HuH-7.5 (cell line): ENCODE data around the gene EIF1.
"Not testable (repeated sequence)": the region's sequence is repeated elsewhere in the genome, so short reads cannot be mapped to it uniquely, and the experiment has no call there.

Source experiments
- DNase-seq: peaks from one replicate; pipeline ENCODE4 v3.0.0; 2011; ENCODE audit warnings: low spot score

Gene EIF1

DNA sequence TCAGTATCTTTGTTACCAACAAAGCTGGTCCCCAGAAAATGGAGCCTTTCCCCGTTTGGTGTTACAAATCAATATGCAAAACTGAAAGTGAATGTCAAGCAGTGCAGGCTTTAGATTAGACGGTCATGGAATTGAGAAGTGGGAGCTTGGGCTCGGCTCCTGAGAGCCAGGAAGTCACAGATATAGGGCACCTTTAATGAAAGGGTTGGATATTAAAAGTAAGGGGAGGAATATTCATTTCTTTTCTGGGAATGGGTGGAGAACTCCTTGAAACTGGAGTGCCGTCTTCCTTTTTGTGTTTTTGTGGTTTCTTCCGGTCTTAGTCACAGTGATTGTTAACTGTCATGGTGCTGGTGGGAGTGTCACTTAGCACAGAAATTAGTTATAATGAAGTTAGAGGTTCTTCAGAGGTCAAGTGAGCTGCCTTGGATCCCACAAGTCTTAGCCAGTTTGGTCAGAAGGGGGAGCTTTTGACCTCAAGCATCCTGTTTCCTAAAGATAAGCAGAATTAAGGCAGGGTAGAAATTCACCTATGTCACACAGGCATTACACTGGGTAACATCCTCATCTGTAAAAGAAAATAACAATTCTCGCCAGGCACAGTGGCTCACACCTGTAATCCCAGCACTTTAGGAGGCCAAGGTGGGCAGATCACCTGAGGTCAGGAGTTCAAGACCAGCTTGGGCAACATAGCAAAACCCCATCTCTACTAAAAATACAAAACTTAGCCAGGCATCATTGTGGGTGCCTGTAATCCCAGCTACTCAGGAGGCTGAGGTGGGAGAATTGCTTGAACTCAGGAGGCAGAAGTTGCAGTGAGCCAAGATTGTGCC is 9.6 kb upstream of the EIF1 start:
- no peak for DNase-seq

DNA sequence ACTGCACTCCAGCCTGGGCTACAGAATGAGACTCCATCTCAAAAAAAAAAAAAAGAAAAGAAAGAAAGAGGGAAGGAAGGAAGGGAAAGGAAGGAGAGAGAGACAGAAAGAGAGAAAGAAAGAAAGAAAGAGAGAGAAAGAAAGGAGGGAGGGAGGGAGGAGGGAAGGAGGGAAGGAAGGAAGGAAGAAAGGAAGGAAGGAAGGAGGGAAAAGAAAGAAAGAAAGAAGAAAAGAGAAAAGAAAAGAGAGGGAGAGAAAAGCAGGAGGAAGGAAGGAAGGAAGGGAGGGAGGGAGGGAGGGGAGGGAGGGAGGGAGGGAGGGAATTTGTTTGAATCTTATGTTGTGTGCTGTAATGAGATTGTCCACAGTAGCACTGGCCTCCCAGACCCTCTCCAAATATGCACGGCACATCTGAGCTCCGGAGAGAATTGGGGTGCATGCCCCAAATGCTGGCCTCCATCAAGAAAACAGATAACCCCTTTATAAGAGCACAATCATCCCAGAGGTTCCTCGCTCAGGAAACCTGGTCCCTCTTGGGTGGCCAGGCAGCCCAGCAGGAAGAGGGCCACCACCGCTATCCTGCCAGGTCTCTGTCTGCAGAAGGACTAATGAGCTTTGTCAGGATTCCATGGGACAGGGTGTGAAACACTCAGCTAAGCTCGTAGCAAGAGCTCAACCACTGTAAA is 8.8 kb upstream of the EIF1 start:
- no peak for DNase-seq

DNA sequence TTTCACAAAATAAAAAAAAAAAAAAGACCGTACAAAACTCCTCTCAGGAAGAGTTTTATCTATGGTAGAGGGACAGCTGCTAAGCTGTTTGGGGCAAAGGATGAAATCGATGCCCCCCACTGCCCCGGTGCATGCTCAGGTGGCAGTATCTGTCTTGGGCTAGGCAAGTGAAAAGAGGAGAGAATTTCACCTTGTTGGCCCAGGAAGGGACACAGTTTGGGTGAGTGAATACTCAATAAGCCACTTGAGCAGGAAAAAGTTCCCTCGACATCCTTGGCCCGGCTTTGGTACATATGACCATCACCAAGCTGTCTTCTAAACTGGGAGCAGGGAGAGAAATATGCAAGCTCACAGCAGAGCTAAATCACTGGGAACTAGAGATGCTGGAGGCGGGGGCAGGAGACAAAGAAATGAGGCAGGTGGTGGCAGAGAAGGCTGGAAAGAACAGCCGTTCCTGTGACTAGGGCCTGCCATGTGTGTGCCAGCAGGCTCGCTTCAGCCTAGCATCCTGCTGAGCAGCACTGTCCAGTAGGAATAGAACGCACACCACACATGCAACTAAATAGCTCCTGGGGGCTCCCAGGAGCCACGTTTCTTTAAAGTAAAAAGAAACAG is 8.2 kb upstream of the EIF1 start:
- DNase-seq, result no peak

DNA sequence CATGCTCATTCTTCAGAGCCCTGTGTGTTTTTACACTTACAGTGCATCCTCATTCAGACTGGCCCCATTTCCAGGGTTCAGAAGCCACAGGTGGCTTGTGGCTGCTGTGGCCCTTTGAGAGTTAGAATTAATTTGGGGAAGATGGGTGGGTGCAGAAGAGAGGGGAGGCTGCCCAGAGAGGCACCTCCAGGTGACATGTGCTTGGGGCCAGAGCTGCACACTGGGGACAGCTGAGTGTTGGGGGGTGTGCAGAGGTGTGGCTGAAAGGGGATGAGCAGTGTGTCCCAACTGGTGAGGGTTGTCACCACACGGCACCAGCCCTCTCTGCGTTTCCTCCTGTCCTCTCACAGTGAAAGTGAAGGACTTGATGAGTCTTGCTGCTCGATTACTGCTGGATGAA is 6.9 kb upstream of the EIF1 start:
- no peak for DNase-seq

DNA sequence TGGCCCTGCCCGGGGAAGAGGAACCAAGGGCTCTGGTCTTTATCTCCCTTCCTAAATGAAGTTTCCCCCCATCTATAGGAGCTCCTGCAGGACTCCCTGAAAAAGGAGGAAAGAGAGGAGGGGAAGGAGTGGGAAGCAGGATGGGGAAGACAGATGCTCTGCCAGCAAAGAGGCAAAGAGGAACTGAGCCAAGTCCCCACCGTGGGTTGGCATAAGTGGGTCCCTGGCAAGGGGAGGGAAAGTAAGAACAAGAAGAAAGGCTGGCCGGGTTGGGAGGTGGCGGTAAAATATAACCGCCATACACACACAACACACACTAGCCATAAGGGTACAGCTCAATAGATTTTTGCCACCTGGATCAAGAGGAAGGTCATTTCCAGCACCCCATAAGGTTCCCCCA is 6.1 kb upstream of the EIF1 start:
- no peak for DNase-seq

DNA sequence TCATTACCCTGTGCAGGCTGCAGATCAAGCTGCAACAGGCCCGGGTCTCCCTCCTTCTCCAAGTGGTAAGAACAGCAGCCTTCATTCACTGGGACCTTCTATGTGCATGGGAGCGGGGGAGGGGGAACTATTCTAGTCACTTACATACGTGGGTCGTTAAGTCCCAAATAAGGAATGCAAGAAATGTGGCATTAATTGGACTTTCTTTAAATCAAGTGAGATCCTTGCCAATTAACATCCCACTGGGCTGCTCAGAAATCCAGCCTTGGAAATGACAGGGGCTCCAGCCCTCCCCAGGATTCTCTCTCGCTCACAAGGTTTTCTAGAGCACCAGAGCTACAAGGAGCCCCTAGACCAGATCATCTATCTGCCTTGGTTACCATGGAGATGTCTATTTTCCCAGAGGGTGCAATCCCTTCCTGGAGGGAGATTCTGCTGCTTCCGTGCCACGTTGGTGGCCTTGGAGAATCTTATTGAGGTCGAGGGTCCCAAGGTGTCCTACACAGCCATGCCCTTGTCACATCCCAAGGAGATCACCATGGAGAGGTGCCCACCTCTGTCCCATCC is 5.2 kb upstream of the EIF1 start:
- DNase-seq, result no peak

DNA sequence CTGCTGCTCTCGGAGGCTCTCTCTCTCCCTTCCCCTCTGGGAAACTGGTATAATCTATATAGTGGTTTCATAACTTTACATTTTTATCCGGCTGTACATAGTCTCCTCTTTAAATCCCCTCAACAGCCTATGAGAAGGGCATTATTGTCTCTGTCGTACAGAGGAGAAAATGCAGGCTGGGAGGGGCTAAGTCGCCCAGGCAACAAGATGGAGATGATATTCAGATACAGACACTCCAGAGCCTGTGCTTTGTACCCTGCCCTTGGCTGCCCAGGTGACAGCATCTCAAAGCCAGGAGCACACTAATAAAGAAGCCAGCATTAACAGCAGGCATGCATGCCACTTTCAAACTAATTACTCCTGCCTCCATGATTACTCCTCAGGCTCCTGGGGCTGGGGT is 4.7 kb upstream of the EIF1 start:
- DNase-seq, result no peak

DNA sequence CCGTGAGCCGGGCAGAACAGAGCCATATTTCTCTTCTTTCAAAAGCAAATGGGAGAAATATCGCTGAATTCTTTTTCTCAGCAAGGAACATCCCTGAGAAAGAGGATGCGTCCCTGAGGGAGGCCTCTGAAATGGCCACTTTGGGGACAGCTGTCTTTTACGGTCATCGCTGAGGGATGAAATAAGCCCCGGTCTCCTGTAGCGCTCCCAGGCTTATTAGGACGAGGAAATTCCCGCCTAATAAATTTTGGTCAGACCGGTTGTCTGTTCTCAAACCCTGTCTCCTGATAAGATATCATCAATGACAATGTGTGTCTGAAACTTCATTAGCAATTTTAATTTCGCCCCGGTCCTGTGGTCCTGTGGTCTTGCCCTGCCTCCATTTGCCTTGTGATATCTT is 2.9 kb upstream of the EIF1 start:
- DNase-seq, result not testable (repeated sequence)

DNA sequence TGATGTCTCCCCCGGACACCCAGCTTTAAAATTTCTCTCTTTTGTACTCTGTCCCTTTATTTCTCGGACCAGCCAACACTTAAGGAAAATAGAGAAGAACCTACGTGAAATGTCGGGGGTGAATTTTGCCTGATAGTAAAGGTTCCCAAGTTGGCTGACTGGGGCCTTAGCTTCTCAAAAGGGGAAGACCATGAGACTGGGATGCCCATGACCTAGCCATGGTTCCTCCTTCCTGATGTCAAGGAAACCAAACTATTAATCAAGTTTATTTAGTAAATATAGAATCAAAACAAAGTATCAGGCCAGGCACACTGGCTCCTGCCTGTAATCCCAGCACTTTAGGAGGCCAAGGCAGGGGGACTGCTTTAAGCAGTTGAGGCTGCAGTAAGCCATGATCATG is 2.4 kb upstream of the EIF1 start:
- DNase-seq, result no peak

DNA sequence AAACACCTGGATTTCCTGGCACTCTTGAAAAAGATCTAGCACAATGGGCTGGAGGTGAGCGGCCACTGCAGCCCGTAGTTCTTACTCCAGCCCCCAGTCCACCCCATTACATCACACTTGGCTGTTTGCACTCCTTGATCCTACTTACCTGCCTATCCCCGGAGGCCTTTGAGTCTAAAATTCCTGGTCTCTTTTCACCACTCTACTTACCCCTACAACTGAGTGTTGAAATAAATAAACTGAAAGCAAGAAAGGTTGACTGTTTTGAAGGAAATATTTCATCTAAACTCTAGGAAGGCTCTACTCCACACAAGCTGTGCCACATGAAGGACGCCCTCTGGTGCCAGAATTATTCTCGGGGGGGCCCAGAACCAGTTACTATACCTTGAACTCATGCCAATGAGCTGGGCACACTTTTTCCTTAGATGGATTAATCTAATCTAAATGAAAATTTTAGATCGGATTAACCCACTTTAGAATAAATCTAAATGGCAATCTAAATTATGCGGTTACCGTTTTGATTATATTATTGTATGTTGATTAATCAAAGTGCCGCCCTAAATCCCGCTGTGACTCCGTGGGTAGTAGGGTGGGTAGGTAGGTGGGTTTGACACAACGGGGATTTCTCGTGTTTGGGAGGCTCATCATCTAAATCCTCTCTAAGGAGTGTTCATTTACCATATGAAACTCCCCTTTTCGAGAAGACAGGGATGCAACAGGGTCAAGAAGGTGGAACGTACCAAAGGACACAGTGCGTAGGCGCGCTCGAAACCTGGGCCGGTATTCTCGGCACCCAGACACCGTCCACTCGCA is 651 bp upstream of the EIF1 start:
- no peak for DNase-seq

DNA sequence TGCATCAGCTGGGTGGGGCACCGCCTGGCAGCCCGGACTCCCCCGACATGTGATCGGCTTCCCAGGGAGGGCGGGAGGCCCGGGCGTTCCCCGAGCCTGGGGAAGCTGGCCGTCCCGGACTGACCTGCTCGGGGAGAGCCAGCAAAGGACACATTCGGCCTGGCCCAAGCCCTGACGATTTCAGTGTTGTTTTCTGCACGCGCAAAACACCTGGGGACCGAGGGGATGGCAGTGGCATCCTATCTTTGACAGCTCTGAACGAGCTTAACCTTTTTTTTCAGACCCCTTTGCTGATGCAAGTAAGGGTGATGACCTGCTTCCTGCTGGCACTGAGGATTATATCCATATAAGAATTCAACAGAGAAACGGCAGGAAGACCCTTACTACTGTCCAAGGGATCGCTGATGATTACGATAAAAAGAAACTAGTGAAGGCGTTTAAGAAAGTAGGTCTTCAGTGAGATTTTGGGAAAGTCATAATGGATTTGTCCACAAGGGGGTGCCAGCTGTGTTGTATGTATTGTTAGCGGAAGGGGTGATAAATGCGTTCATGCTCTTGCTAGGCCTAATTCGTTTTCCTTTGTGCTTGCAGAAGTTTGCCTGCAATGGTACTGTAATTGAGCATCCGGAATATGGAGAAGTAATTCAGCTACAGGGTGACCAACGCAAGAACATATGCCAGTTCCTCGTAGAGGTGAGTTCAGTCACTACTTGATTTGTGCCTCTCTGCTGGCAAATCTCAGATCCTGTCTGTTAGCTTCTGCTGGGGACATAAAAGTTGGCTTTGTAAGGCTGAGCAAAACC is 1.0 kb downstream of the EIF1 start:
- DNase-seq, result no peak

DNA sequence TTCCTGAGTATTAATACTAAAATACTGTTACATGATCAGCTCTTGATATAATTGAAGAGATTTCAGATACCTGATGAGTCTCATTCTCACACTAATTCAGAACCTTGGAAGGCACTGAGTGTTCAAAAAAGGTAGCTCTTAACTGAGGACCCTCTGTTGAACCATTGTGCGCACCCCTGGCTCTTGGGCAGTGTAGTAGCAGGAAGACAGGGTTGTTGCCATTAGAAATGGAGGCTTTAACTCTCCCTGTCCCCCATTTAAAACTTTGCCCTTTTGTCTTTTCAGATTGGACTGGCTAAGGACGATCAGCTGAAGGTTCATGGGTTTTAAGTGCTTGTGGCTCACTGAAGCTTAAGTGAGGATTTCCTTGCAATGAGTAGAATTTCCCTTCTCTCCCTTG is 1.8 kb downstream of the EIF1 start:
- DNase-seq, result no peak

DNA sequence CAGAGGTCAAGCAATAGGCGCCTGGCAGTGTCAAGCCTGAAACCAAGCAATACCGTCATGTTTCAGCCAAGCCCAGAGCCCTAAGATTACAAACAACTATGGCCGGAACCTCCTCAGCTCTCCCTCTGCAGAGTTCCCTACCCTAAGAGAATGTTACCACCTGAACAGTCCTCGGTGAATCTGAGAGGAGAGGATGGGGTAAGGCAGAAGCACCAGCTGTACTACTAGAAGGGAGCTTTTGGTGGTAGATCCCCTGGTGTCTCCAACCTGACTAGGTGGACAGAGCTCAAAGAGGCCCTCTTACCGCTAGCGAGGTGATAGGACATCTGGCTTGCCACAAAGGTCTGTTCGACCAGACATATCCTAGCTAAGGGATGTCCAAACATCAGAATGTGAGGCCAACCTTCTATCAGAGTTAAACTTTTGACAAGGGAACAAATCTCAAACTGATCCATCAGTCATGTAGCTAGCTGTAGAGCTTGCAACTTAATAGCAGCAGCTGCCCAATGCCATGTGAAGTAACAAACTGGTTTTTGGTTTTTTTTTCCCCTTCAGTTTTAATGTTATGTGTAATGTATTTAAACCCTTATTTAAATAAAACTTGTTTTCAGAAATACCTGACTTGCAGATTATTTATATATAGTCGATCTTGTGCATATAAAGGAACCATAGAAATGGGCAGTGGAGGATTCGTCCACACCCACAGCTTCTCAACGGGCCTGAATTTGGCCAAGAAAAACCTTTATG is 2.5 kb downstream of the EIF1 start:
- DNase-seq, result no peak

DNA sequence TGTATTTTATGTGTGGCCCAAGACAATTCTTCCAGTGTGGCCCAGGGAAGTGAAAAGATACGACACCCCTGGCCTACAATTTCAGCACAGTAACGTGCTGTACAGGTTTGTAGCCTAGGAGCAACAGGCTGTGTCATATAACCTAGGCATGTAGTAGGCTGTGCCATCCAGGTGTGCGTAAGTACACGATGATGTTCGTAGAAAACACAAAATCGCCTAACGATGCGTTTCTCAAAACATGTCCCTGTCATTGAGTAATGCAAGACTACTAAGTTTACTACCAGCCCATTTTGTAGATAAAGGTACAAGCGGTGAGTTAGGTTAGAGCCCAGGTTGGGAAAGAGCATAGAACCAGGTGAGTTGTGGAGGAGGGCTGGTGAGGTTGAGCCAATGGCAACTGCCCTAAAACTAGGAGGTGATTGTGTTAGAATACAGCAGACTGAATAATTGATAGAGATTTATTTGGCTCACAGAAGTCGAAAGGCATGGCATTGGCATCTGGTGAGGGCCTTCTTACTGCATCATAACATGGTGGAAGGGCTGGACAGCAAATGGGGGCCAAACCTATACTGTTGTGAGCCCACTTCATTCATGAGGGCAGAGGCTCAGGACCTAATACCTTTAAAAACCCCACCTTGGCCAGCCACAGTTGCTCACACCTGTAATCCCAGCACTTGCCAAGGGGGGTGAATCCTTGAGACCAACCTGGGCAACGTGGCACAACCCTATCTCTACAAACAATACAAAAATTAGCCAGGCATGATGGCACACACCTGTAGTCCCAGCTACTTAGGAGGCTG is 4.2 kb downstream of the EIF1 start:
- DNase-seq, result no peak

DNA sequence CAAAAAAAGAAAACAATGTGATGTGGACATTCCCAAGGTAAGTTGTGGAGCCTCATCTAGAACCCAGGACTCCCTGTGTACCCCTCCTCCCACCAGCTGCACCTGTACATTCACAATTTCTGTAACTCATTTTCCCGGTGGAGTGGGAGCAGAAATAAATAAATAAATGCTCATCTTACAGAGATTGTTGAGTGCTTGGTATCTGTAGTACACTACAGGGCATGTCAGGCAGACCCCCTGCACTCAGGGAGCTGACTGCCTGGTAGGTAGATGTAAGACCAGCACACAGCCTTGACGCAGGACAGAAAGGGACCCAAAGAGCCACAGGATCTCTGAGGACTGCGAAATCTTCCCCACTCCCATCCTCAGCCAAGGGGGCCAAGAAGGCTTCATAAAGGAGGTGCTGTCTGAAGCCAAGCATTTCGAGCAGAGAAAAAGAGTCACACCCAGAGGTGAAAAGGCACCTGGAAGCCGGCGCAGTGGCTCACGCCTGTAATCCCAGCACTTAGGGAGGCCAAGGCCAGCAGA is 6.5 kb downstream of the EIF1 start:
- no peak for DNase-seq

DNA sequence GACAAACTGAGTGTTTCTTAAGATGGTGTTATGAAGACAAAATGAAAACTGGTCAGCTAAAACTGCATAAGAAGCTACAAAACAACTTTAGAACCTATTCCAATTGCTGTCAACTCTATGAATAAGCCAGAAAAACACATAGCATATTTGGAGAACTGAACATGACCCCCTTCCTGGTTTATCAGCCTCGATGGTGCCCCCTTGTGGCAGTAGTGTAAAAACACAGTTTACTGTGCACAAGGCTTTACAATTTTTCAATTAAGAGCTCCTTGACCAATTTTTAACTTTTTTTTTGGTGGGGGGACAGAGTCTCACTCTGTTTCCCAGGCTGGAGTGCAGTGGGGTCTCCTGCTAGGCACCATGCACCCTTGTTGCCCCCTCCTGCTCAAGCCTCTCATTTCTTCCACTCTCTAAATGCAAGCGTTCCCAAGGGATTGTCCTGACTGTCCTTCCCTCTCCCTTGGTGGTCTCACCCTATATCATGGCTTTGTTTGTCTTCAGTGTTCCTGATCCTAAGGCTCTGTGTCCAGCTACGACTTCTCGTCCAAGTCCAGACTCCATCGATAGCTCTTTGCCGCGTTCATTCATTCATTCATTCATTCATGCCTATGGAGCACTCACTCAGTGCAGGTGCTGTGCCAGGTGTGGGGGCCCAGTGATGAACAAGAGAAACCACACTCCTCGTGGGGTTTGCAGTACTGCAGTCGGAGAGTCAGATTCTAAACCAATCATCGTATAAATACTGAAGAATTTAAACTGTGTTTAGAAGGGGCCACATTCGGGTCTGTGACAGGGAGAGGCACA is 7.5 kb downstream of the EIF1 start:
- no peak for DNase-seq

DNA sequence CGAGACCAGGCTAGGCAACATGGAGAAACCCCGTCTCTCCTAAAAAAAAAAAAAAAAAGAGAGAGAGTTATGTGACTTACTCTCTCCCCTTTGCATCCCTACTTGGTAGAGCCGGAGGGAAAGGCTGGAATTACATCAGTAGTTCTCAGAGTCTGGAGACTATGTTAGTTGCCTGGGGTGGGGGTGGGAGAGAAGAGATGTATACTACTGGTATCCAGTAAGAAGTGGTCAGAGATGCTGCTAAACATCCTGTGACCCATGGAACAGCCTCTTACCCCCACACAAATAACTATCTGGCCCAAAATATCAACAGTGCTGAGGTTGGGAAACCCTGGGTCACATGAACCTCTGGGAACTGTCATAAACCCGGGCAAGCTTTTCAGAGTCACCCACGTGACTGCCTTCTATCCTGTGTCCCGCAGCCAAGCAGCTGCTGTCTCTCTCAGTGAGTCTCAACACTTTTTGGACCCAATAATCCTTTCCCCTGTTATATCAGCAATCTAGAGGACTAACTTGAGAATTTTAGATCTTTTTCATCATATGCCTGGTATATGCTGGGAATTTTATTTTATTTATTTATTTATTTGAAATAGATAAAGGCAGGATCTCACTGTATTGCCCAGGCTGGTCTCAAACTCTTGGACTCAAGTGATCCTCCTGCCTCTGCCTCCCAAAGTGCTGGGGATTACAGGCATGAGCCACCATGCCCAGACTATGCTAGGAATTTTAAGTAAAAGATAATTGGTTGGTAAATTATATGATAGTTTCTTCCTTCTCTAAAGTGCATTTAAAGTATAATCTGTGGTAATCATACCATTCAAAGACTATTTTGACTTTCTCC is 8.7 kb downstream of the EIF1 start:
- DNase-seq, result no peak

DNA sequence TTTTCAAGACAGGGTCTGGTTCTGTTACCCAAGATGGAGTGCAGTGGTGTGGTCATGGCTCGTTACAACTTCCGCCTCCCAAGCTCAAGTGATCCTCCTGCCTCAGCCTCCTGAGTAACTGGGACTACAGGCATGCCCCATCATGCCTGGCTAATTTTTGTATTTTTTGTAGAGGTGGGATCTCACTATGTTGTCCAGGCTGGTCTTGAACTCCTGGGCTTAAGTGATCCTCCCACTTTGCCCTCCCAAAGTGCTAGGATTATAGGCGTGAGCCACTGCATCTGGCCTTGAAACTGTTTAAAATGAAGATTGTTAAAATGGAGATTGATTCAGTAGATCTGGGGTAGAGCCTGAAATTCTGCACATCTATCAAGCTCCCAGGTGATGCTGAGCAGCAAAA is 12.2 kb downstream of the EIF1 start:
- not testable (repeated sequence) for DNase-seq
